Trophoblast cell (in vitro differentiated cells and primary cell): ENCODE measurements around the gene ADGRF5.

Source experiments
- DNase-seq, 2 donors: peaks; one replicate each; pipeline ENCODE4 v3.0.0-alpha.2; 2016
- H2AFZ ChIP-seq: 2 replicates; pipeline ENCODE4 v1.6.1; 2013; ENCODE audit warnings: low read length, moderate library complexity, mild to moderate bottlenecking; ENCODE audit not compliant: insufficient read depth, poor library complexity
- H2AK5ac ChIP-seq: 2 replicates; pipeline ENCODE4 v1.6.1; 2013; ENCODE audit warnings: mild to moderate bottlenecking, low read length
- H2BK120ac ChIP-seq: 2 replicates; pipeline ENCODE4 v1.6.1; 2013; ENCODE audit warnings: low read length, mild to moderate bottlenecking, moderate library complexity; ENCODE audit not compliant: insufficient read depth, poor library complexity
- H2BK12ac ChIP-seq: 2 replicates; pipeline ENCODE4 v1.6.1; 2013; ENCODE audit warnings: mild to moderate bottlenecking, low read length, moderate library complexity
- H2BK5ac ChIP-seq: 2 replicates; pipeline ENCODE4 v1.6.1; 2013; ENCODE audit warnings: low read length, low read depth, moderate library complexity, mild to moderate bottlenecking; ENCODE audit not compliant: poor library complexity
- H3K14ac ChIP-seq: 2 replicates; pipeline ENCODE4 v1.6.1; 2013; ENCODE audit warnings: mild to moderate bottlenecking, low read length
- H3K18ac ChIP-seq: 2 replicates; pipeline ENCODE4 v1.6.1; 2013; ENCODE audit warnings: mild to moderate bottlenecking, low read length
- H3K23ac ChIP-seq: 2 replicates; pipeline ENCODE4 v1.6.1; 2013; ENCODE audit warnings: low read length
- H3K27ac ChIP-seq: 2 replicates; pipeline ENCODE4 v1.5.1; 2013; ENCODE audit warnings: low read depth, mild to moderate bottlenecking, inconsistent platforms, low read length, moderate library complexity
- H3K27me3 ChIP-seq: 2 replicates; pipeline ENCODE4 v1.6.1; 2013; ENCODE audit warnings: inconsistent platforms, mild to moderate bottlenecking, low read length, moderate library complexity; ENCODE audit not compliant: insufficient read depth
- H3K36me3 ChIP-seq, 2 experiments: 1 replicate in 1 of 2; 2 replicates in 1 of 2; pipeline ENCODE4 v1.6.1; 2013; ENCODE audit warnings: low read length in 2 of 2, mild to moderate bottlenecking in 2 of 2, moderate library complexity in 1 of 2; ENCODE audit not compliant: insufficient read depth in 2 of 2, control insufficient read depth in 1 of 2
- H3K4ac ChIP-seq: 2 replicates; pipeline ENCODE4 v1.6.1; 2013; ENCODE audit warnings: low read depth, mild to moderate bottlenecking, low read length, moderate library complexity
- H3K4me1 ChIP-seq, 2 experiments: 1 replicate in 1 of 2; 2 replicates in 1 of 2; pipeline ENCODE4 v1.6.1; 2013; ENCODE audit warnings: low read length in 2 of 2, mild to moderate bottlenecking in 2 of 2, moderate library complexity in 1 of 2; ENCODE audit not compliant: insufficient read depth in 2 of 2, control insufficient read depth in 1 of 2
- H3K4me2 ChIP-seq: 2 replicates; pipeline ENCODE4 v1.6.1; 2013; ENCODE audit warnings: inconsistent platforms, mild to moderate bottlenecking, low read length, moderate library complexity
- H3K4me3 ChIP-seq: 2 replicates; pipeline ENCODE4 v1.5.1; 2013; ENCODE audit warnings: mild to moderate bottlenecking, low read depth, low read length, inconsistent platforms
- H3K79me1 ChIP-seq: one replicate; pipeline ENCODE4 v1.6.1; 2013; ENCODE audit warnings: low read length
- H3K79me2 ChIP-seq: 2 replicates; pipeline ENCODE4 v1.6.1; 2013; ENCODE audit warnings: low read length, mild to moderate bottlenecking; ENCODE audit not compliant: control insufficient read depth, insufficient read depth, poor library complexity
- H3K9ac ChIP-seq: 2 replicates; pipeline ENCODE4 v1.6.1; 2013; ENCODE audit warnings: mild to moderate bottlenecking, low read length
- H3K9me3 ChIP-seq: 2 replicates; pipeline ENCODE4 v1.6.1; 2013; ENCODE audit warnings: low read depth, mild to moderate bottlenecking, control low read depth, inconsistent platforms, low read length; ENCODE audit not compliant: insufficient read depth
- H4K12ac ChIP-seq: 2 replicates; pipeline ENCODE4 v1.6.1; 2013; ENCODE audit warnings: low read depth, mild to moderate bottlenecking, low read length, moderate library complexity
- H4K8ac ChIP-seq: 2 replicates; pipeline ENCODE4 v1.6.1; 2013; ENCODE audit warnings: low read depth, mild to moderate bottlenecking, low read length, moderate library complexity
- H4K91ac ChIP-seq: one replicate; pipeline ENCODE4 v1.6.1; 2013; ENCODE audit warnings: low read depth, mild to moderate bottlenecking, low read length, moderate library complexity
- WGBS: extraction: QIAGEN DNeasy Blood & Tissue Kit; methylation state at CpG from one replicate; pipeline ENCODE4 v1.1.7; 2013; ENCODE audit warnings: missing lambda C conversion rate; ENCODE audit not compliant: insufficient read length, insufficient coverage; ENCODE audit errors: extremely low coverage; 5-methylcytosine and 5-hydroxymethylcytosine counted together

Gene ADGRF5

DNA sequence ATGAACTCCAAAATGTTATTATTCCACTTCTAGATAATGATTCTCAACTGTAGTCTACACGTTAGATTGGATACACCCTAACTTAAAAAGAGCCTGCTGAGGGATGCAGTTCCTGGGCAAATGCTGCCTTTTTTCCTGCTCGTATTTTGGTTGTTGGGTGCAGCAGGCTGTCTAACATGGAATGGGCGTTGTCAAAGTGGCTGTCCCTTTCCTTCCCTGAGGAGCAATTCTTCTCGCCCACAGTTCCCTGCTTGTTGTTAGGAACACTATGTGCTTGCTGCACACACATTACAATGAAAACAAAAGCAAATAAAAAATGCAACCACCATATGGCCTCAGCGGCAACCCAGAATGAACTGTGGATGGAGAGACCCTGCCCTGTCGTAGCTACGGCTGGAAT, 1.7 kb upstream of the ADGRF5 start:
- no peak overlapping the region for H3K23ac ChIP-seq
- no peak overlapping the region for H3K4me3 ChIP-seq
- WGBS: no CpG with 5 or more reads among the region's 7 CpGs
- no peak overlapping the region for H2BK120ac ChIP-seq
- H3K79me2 ChIP-seq: no peaks in the 10 kb centered on the region
- H3K4me2 ChIP-seq: no peak overlapping the region
- H3K27ac ChIP-seq: no peak overlapping the region
- H2BK12ac ChIP-seq: no peak overlapping the region
- no peak for DNase-seq
- H4K91ac ChIP-seq: no peak overlapping the region
- H2AFZ ChIP-seq: no peak overlapping the region
- H3K14ac ChIP-seq: no peak overlapping the region
- no peak overlapping the region for H2BK5ac ChIP-seq
- H3K27me3 ChIP-seq: no peaks in the 10 kb centered on the region
- no peak overlapping the region for H3K18ac ChIP-seq
- H3K9ac ChIP-seq: no peak overlapping the region
- no peaks in the 10 kb centered on the region for H3K9me3 ChIP-seq
- no peaks in the 10 kb centered on the region for H3K79me1 ChIP-seq
- H2AK5ac ChIP-seq: no peak overlapping the region
- no peaks in the 10 kb centered on the region for H3K36me3 ChIP-seq
- no peak overlapping the region for H4K8ac ChIP-seq
- peaks cover 0 to 3% of the 10 kb centered on the region in 2 experiments for H3K4me1 ChIP-seq
- H4K12ac ChIP-seq: no peak overlapping the region
- H3K4ac ChIP-seq: no peak overlapping the region

DNA sequence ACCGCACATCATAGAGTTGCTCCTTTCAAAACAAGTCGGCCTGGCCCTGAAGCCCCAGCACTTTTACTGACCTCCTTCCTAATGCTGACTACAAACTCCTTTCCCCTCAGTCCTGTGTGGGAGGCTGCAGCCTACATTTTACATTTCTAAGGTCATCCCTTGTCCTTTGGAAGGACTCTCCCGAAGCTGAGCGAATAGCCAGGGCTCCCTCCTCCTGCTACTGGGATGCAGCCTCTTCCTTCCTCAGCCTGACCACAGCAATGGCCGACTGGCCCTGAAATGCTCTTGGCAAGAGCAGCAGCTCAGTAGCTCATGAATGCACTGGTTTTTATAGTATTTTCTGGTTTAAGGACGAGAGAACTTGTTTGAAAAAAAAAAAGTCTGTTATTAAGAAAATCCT, 679 bp downstream of the ADGRF5 start:
- no peak overlapping the region for H3K23ac ChIP-seq
- no peak for DNase-seq
- no peaks in the 10 kb centered on the region for H3K27me3 ChIP-seq
- H3K27ac ChIP-seq: no peak overlapping the region
- peaks cover 0 to 2% of the 10 kb centered on the region in 2 experiments for H3K4me1 ChIP-seq
- H2BK120ac ChIP-seq: no peak overlapping the region
- H3K4me2 ChIP-seq: no peak overlapping the region
- no peak overlapping the region for H2AK5ac ChIP-seq
- H3K14ac ChIP-seq: no peak overlapping the region
- H3K4me3 ChIP-seq: no peak overlapping the region
- H4K8ac ChIP-seq: no peak overlapping the region
- WGBS: no CpG with 5 or more reads among the region's 6 CpGs
- no peak overlapping the region for H3K4ac ChIP-seq
- H3K9me3 ChIP-seq: no peaks in the 10 kb centered on the region
- H4K12ac ChIP-seq: no peak overlapping the region
- no peak overlapping the region for H3K9ac ChIP-seq
- no peak overlapping the region for H2BK5ac ChIP-seq
- H2AFZ ChIP-seq: no peak overlapping the region
- no peaks in the 10 kb centered on the region for H3K79me2 ChIP-seq
- no peak overlapping the region for H2BK12ac ChIP-seq
- no peak overlapping the region for H4K91ac ChIP-seq
- H3K79me1 ChIP-seq: no peaks in the 10 kb centered on the region
- H3K18ac ChIP-seq: no peak overlapping the region
- no peaks in the 10 kb centered on the region for H3K36me3 ChIP-seq

GRCh38 chr6:46918806-46919205, 2.9 kb downstream of the ADGRF5 start:
- Histone ChIP-seq H3K14ac (no peak overlapping the region), H2BK12ac (no peak overlapping the region), H3K27me3 (no peaks in the 10 kb centered on the region), H2AK5ac (no peak overlapping the region), H3K18ac (no peak overlapping the region), H3K27ac (no peak overlapping the region), H2AFZ (no peak overlapping the region), H3K9me3 (no peaks in the 10 kb centered on the region), H2BK120ac (no peak overlapping the region), H2BK5ac (no peak overlapping the region), H3K79me2 (no peaks in the 10 kb centered on the region), H4K91ac (no peak overlapping the region), H3K36me3 (no peaks in the 10 kb centered on the region), H3K79me1 (no peaks in the 10 kb centered on the region), H3K4ac (no peak overlapping the region), H4K8ac (no peak overlapping the region), H3K4me2 (no peak overlapping the region), H4K12ac (no peak overlapping the region), H3K23ac (no peak overlapping the region), H3K4me1 (peaks cover 0 to 2% of the 10 kb centered on the region in 2 experiments), H3K9ac (no peak overlapping the region), H3K4me3 (no peak overlapping the region)
- no CpG with 5 or more reads among the region's 3 CpGs for WGBS
- no peak for DNase-seq

DNA sequence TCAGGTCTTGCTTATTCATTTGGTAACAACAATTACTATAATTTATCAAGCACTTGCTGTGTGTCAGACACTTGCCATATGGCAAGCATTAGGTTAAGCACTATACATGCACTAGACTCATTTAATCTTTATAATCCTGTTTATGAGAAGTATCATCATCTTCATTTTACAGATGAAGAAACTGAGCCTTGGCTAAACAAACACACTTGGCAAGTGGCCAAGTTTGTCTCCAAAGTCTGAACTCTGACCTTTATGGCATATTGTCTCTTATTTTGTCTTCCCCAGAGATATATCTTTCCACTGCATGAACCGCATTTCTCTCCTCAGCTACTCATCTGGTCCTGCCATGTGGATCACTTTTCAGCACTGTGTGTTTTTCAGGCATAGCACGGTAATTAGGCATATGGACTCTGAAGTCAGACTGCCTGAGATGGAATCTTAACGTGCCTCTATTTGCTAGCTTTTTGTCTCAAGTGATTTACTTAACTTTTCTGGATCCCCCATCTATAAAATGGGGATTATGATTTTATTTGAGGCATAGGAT, 4.7 kb downstream of the ADGRF5 start:
- H2AK5ac ChIP-seq: no peak overlapping the region
- H3K79me1 ChIP-seq: no peaks in the 10 kb centered on the region
- no peaks in the 10 kb centered on the region for H3K27me3 ChIP-seq
- H2AFZ ChIP-seq: no peak overlapping the region
- no peak overlapping the region for H3K14ac ChIP-seq
- H2BK120ac ChIP-seq: no peak overlapping the region
- H3K4me1 ChIP-seq: peaks cover 0 to 2% of the 10 kb centered on the region in 2 experiments
- no CpG with 5 or more reads among the region's 3 CpGs for WGBS
- no peak overlapping the region for H4K8ac ChIP-seq
- H3K79me2 ChIP-seq: no peaks in the 10 kb centered on the region
- H3K4ac ChIP-seq: no peak overlapping the region
- no peak overlapping the region for H3K4me3 ChIP-seq
- H3K23ac ChIP-seq: no peak overlapping the region
- H3K4me2 ChIP-seq: no peak overlapping the region
- H3K9me3 ChIP-seq: no peaks in the 10 kb centered on the region
- H4K91ac ChIP-seq: no peak overlapping the region
- H2BK5ac ChIP-seq: no peak overlapping the region
- H3K9ac ChIP-seq: no peak overlapping the region
- H3K27ac ChIP-seq: no peak overlapping the region
- no peak for DNase-seq
- H3K36me3 ChIP-seq: no peaks in the 10 kb centered on the region
- H3K18ac ChIP-seq: no peak overlapping the region
- no peak overlapping the region for H4K12ac ChIP-seq
- no peak overlapping the region for H2BK12ac ChIP-seq
